Mucosa of descending colon (tissue), 3 donors: ENCODE data around the gene RAB11FIP3. TPM values are rescaled to one million over a fixed set of nuclear protein-coding genes. Genes with fewer than 3 reads are reported as not detected.

ENCODE experiments used
- ATAC-seq: fragments of 200-7000 bp; cut with Tn5 transposase; one replicate; pipeline ENCODE4 v1.9.1; 2020; ENCODE audit warnings: mild to moderate bottlenecking, moderate library complexity
- DNase-seq, 3 donors: peaks; one replicate each; pipeline ENCODE4 v3.0.0-alpha.2; 2020
- H3K36me3 ChIP-seq: fragments of 200-600 bp; one replicate; pipeline ENCODE4 v1.8.0; 2021; ENCODE audit warnings: low read depth, mild to moderate bottlenecking
- H3K4me1 ChIP-seq: fragments of 200-600 bp; one replicate; pipeline ENCODE4 v1.8.0; 2021; ENCODE audit warnings: low read depth, mild to moderate bottlenecking
- H3K4me3 ChIP-seq: fragments of 200-600 bp; one replicate; pipeline ENCODE4 v1.8.0; 2021; ENCODE audit warnings: mild to moderate bottlenecking
- H3K9me3 ChIP-seq: fragments of 200-600 bp; one replicate; pipeline ENCODE4 v1.8.0; 2021; ENCODE audit warnings: mild to moderate bottlenecking
- intact Hi-C, 2 donors: fragments of 100-400 bp; cut with DNase I in 1 of 2; cut with micrococcal nuclease in 1 of 2; formaldehyde crosslinking; loops; one replicate each; pipeline versions ENCODE4 v1.11.0 to v1.11.1; 2022; cut with DNase I, micrococcal nuclease
- total RNA-seq, 3 donors: library from RNA; stranded (reverse); fragmentation: NEBNext Ultra II Directional in 2 of 3; extraction: Animal tissue kit (Norgen Biotek cat#: 25700) in 2 of 3; gene quantifications; one replicate each; pipeline versions ENCODE4 v1.2.1 to v1.2.4, GENCODE V29; 2021 to 2023
- TF ChIP-seq, protein P1 (sequence below): fragments of 200-600 bp; IDR thresholded peaks from one replicate; pipeline ENCODE4 v1.8.0; 2022; ENCODE audit warnings: antibody characterized with exemption, mild to moderate bottlenecking
- donor health status: DM: no; HTN: no; CAD: no; lungs with moderate emphysema.
- donor health status: DM: no; HTN: no; CAD: no.
- donor health status: DM: no; HTN: yes; CAD: no.

RAB11FIP3 gene
- total RNA-seq, 3 donors from 2014 or later = 22.3 to 45.6 (median 30.7) TPM

DNA sequence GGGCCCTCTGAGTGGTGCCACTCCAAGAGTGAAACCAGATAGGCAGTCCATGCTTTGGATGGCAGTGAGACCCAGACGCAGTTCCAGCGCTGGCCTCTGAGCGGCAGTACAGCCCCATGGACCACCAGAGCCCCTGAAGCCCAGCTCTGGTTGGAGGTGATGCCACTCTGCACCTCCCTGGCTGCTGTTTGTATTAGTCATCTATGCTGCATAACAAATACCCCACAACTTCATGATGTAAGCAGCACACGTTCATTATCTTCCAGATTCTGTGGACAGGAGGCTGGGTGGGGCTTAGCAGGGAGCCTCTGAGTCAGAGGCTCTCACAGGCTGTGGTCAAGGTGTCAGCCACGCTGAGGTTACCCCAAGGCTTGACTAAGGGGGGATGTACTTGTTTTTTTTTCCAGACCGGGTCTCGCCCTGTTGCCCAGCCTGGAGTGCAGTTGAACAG is 33.5 kb upstream of the RAB11FIP3 start:
- Histone ChIP-seq H3K36me3 (no peaks in the 10 kb centered on the region), H3K4me3 (no peak overlapping the region), H3K9me3 (no peaks in the 10 kb centered on the region), H3K4me1 (peaks cover 5% of the 10 kb centered on the region)
- ATAC-seq (peak; percentile 90), DNase-seq (peak in 2 of 3 donors; percentile 71 to 78)
- intact Hi-C loops = no loop called here
- TF ChIP-seq, protein P1, sequence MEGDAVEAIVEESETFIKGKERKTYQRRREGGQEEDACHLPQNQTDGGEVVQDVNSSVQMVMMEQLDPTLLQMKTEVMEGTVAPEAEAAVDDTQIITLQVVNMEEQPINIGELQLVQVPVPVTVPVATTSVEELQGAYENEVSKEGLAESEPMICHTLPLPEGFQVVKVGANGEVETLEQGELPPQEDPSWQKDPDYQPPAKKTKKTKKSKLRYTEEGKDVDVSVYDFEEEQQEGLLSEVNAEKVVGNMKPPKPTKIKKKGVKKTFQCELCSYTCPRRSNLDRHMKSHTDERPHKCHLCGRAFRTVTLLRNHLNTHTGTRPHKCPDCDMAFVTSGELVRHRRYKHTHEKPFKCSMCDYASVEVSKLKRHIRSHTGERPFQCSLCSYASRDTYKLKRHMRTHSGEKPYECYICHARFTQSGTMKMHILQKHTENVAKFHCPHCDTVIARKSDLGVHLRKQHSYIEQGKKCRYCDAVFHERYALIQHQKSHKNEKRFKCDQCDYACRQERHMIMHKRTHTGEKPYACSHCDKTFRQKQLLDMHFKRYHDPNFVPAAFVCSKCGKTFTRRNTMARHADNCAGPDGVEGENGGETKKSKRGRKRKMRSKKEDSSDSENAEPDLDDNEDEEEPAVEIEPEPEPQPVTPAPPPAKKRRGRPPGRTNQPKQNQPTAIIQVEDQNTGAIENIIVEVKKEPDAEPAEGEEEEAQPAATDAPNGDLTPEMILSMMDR = peak; percentile 43

DNA sequence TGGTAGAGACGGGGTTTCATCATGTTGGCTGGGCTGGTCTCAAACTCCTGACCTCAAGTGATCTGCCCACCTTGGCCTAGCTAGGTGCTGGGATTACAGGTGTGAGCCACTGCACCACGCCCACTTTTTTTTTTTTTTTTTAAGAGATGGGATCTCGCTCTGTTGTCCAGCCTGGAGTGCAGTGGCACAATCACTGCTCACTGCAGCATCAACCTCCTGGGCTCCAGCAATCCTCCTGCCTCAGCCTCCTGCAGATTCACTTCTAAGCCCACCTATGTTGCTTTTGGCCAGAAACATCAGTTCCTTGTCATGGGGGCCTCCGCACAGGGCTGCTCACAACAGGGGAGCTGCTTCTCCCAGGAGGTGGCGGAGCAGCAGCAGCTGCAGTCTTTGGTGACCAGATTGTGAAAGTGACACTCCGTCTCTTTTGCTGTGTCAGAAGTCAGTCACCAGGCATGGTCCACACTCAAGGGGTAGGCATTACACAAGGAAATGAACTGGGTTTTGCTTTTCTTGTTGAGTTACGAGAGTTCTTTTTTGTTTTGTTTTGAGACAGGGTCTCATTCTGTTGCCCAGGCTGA is 32.9 kb upstream of the RAB11FIP3 start:
- H3K9me3 ChIP-seq = no peaks in the 10 kb centered on the region
- intact Hi-C loops = no loop called here
- no peak overlapping the region for H3K4me3 ChIP-seq
- ATAC-seq (no peak), DNase-seq (no peak)
- H3K36me3 ChIP-seq = no peaks in the 10 kb centered on the region
- peaks cover 5% of the 10 kb centered on the region for H3K4me1 ChIP-seq
- TF ChIP-seq, protein P1 = no peak

DNA sequence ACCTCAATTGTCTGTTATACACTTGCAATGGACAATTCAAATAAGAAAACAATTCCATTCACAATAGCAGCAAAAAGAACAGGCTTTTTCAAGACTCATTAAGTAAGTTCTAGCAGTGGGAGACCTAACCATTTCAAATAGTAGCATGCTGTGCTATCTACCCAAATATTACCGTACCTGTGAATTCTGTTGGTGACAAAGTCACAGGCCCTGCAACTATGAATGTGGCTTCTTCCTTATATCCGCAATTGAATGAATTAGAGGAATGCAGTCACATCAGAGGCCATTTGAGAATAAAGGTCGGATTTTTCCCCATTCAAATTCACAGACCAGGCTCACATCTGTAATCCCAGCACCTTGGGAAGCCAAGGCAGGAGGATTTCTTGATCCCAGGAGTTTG is 29.2 kb upstream of the RAB11FIP3 start:
- ATAC-seq = no peak
- DNase-seq = no peak
- no peak overlapping the region for H3K4me3 ChIP-seq
- TF ChIP-seq, protein P1 = no peak
- peaks cover 10% of the 10 kb centered on the region for H3K4me1 ChIP-seq
- no peaks in the 10 kb centered on the region for H3K36me3 ChIP-seq
- intact Hi-C loops = no loop called here
- H3K9me3 ChIP-seq = no peaks in the 10 kb centered on the region

DNA sequence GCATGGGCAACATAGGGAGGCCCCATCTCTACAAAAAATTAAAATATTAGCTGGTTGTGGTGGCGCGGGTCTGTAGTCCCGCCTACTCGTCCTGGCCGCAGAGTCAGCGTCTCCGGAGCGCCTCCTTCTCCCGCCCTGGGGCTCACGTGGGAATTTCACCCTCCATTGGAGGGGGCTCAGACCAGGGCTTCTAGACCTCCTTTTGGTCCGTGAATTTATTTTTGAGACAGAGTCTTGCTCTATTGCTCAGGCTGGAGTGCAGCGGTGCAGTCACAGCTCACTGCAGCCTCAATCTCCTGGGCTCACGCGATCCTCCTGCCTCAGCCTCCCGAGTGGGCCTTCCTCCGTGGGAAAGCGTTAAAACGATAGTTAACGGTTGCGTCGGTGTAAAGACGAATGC is 28.8 kb upstream of the RAB11FIP3 start:
- TF ChIP-seq, protein P1 = no peak
- DNase-seq (peak in 1 of 3 donors; percentile 58), ATAC-seq (no peak)
- no peaks in the 10 kb centered on the region for H3K36me3 ChIP-seq
- peaks cover 10% of the 10 kb centered on the region for H3K4me1 ChIP-seq
- H3K4me3 ChIP-seq = no peak overlapping the region
- intact Hi-C loops = no loop called here
- no peaks in the 10 kb centered on the region for H3K9me3 ChIP-seq

DNA sequence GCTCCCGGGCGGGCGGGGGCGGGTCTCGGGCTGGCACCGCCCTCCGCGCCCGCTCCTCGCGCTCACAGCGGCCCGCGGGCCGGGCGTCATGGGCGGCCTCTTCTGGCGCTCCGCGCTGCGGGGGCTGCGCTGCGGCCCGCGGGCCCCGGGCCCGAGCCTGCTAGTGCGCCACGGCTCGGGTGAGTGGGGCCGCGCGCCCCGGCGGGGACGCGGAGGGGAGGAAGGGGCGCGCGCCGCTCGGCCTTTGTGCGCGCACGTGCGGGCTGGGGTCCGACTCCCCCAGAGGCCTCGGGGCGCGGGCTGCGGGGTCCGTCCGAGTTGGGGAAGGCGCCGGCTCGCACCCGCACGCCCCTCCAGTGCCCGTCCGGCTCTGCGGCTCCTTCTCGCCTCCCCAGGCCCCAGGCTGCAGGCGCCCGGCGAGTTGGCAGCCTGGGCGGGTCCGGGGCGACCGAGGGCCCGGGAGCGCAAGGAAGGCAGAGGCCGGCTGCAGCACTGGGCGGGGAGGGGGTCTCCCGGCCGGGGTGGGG is 28.3 kb upstream of the RAB11FIP3 start, which contains the start of gene NME4:
TSS of gene NME4 (plus strand) at position 65 of the 527 bp plus-strand sequence. CDS start at position 89, 24 bp downstream.
- DNase-seq (peak in 1 of 3 donors; percentile 58), ATAC-seq (no peak)
- TF ChIP-seq, protein P1 = no peak
- H3K4me3 ChIP-seq = peak within 1 kb of the TSS; percentile 19
- H3K9me3 ChIP-seq = no peaks in the 10 kb centered on the region
- H3K4me1 ChIP-seq = peaks cover 10% of the 10 kb centered on the region
- intact Hi-C loops = no loop called here
- no peaks in the 10 kb centered on the region for H3K36me3 ChIP-seq
